SK-N-SH (cell line): ENCODE data around the gene METTL3. TPM values are rescaled to one million over a fixed set of nuclear protein-coding genes. Genes with fewer than 3 reads are reported as not detected.

Source experiments
- polyA plus RNA-seq, 3 experiments: library from polyadenylated mRNA; depleted of rRNA; stranded (reverse); fragments of >200 nt; gene quantifications; 2 replicates each; pipeline ENCODE4 v1.2.3, GENCODE V29; 2012

The METTL3 gene
- polyA plus RNA-seq, 1 of the 3 experiments (the other 2 are of a cell fraction), result 118 TPM

Other genes starting within 250 kb of the METTL3 start
- 341 and 500 TPM in 2 replicates for gene HNRNPC, start 241.9 kb downstream of the METTL3 start, polyA plus RNA-seq (2012; rRNA removed)
- not detected in 2 replicates for gene RPGRIP1, start 231.3 kb downstream of the METTL3 start, polyA plus RNA-seq (2012; rRNA removed)
- gene SUPT16H, start 127.3 kb downstream of the METTL3 start, polyA plus RNA-seq (2012; rRNA removed), result 53.7 and 65.6 TPM in 2 replicates
- gene CHD8, start 55.2 kb downstream of the METTL3 start, polyA plus RNA-seq (2012; rRNA removed), result 20.1 and 25.3 TPM in 2 replicates
- gene RAB2B, start 34.4 kb downstream of the METTL3 start, polyA plus RNA-seq (2012; rRNA removed), result 24.4 and 41.2 TPM in 2 replicates
- gene TOX4, start 34.1 kb downstream of the METTL3 start, polyA plus RNA-seq (2012; rRNA removed), result 52.3 and 69.3 TPM in 2 replicates
- 7.5 and 9.1 TPM in 2 replicates for gene SALL2, start 15.0 kb upstream of the METTL3 start, polyA plus RNA-seq (2012; rRNA removed)
- not detected in 2 replicates for gene OR10G3, start 68.7 kb upstream of the METTL3 start, polyA plus RNA-seq (2012; rRNA removed)
- not detected in 2 replicates for gene OR10G2, start 123.6 kb upstream of the METTL3 start, polyA plus RNA-seq (2012; rRNA removed)
- not detected in 2 replicates for gene OR4E2, start 142.5 kb upstream of the METTL3 start, polyA plus RNA-seq (2012; rRNA removed)
- not detected in 2 replicates for gene OR4E1, start 162.5 kb upstream of the METTL3 start, polyA plus RNA-seq (2012; rRNA removed)